HG02938 (cell line): ENCODE measurements around the gene CNNM1.

Experiments
- ATAC-seq: cut with Tn5 transposase; IDR thresholded peaks from one replicate; pipeline ENCODE4 v1.9.1; 2021; ENCODE audit warnings: mild to moderate bottlenecking, moderate library complexity; ENCODE audit not compliant: unreplicated experiment

Gene CNNM1

GRCh38 chr10:99337311-99337811 lies 8.2 kb downstream of the CNNM1 start:
- ATAC-seq: no peak

- ATAC-seq: no peak
These were observed 8.7 kb downstream of the CNNM1 start for GRCh38 chr10:99337901-99338300.

GRCh38 chr10:99339077-99339476 lies 9.9 kb downstream of the CNNM1 start:
- ATAC-seq: no peak

DNA sequence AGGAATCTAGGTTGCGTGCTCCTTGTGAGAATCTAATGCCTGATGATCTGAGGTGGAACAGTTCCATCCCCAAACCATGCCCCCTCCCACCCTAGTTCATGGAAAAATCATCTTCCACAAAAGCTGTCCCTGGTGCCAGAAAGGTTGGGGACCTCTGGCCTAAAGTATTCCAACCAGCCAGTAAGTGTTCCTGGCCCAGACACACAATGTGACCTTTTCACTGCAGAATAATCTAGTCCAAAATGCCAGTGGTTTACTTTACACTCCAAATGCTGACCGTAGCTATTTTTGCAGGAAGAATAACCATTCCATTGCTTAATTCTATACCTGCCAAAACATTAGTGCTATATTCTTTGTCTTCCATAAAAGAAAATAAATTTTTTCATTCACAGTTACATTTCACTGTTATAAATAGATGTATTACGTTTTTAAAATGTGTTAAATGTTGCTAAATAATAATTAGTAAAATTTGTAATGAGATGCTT lies 10.4 kb downstream of the CNNM1 start:
- ATAC-seq: no peak

GRCh38 chr10:99340650-99341049 lies 11.5 kb downstream of the CNNM1 start:
- ATAC-seq: no peak

DNA sequence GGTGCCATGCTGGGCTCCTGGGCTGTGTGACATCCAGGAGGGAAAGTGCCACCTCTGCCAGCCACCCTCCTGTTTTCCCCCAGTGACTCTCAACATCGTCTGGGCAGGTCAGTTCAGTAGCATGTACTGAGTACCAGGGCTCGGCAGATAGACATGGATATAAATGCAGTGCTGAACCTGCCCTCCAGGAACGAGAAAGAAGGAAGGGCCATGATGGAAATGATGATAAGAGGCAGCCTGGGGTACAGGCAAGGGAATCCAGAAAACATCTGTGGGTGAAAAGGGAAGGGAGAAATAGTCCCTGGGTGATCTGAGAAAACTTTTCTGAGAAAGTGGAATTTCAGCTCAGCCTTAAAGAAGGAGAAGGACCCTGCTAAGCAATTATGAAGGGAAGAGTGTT lies 12.1 kb downstream of the CNNM1 start:
- ATAC-seq: no peak

- no peak for ATAC-seq
These were observed 12.8 kb downstream of the CNNM1 start for GRCh38 chr10:99341860-99342490.

- ATAC-seq: no peak
These were observed 14.1 kb downstream of the CNNM1 start for GRCh38 chr10:99343262-99343661.

- no peak for ATAC-seq
These were observed 15.6 kb downstream of the CNNM1 start for GRCh38 chr10:99344715-99345114.

DNA sequence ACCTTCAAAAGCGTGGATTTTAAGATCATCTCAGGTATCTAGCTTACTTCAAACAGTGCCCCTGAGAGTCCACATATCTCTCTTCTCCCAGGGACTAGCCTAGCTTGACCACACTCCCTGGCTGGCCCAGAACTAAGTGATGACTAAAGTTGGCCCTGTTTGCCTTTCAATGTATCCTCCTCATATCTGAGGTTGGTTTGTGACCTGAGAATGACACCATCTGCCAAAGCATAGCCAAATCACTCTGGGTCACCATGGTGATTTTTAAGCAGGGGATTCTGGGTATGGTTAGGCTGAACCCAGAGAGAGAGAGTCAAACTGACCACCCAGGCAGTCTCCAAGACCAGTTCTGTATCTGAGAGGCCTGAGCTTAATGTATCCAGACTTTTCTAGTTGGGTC lies 16.2 kb downstream of the CNNM1 start:
- ATAC-seq: peak; percentile 60

DNA sequence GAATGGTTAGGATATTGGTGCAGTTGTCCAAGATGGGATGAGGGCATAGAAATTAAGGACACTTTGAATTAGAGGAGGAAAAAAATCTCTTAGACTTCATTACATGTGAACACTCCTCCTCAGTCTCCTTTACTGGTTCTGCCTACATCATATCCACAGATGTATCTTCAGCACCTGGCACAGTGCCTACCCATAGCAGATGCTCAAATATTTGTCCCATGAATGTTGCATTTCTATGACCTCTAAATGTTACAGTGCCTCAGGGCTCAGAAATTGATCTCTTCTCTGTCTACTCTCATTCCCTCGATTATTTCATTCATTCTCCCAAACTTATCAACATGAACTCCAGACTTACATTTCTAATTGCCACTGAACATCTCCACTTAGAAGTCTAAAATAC lies 17.1 kb downstream of the CNNM1 start:
- ATAC-seq: no peak

GRCh38 chr10:99347672-99348071 lies 18.5 kb downstream of the CNNM1 start:
- no peak for ATAC-seq

- ATAC-seq: no peak
These were observed 24.0 kb downstream of the CNNM1 start for GRCh38 chr10:99353182-99353581.

DNA sequence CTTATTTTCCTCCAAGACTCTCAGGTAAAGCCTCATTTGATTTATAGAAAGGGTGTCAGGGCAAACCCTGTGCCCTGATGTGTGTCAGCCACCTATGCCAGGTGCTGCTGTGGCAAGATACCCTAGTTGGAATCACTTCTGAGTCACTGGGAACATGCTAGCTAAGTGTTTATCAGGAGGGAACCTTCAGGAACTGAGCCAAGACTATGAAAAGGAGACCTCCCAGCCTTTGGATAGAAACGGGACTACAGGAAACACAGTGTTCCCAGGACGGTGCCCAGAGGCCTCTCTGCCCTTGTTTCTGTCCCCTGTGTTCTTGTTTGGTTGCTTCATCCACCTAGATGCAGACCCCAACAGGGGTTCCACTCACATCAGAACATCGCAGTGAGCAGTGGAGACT lies 28.5 kb downstream of the CNNM1 start:
- ATAC-seq: no peak

GRCh38 chr10:99358101-99358500 lies 28.9 kb downstream of the CNNM1 start:
- ATAC-seq: no peak

DNA sequence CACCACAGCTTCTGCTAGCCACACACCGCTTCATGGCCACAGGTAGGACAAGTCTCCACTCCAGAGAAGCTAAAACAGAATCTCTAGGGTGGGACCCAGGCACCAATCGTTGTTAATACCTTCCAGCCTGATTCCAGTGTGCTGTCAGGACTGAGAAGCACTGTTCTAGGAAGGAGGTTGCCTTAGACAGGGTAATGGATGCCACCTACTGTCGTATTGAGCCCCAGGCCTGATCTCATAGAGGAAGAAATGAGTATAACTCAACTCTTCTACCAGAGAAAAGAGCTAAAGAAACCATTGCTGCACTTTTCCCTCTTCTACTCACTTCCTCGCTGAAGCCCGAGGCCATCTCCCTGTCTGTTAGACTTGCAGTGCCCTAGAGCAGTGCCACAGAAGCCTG lies 31.8 kb downstream of the CNNM1 start:
- ATAC-seq: no peak

- ATAC-seq: no peak
These were observed 35.0 kb downstream of the CNNM1 start for GRCh38 chr10:99364125-99364524.

- ATAC-seq: no peak
These were observed 36.2 kb downstream of the CNNM1 start for GRCh38 chr10:99365311-99365710.

GRCh38 chr10:99365736-99366135 lies 36.6 kb downstream of the CNNM1 start:
- ATAC-seq: no peak

DNA sequence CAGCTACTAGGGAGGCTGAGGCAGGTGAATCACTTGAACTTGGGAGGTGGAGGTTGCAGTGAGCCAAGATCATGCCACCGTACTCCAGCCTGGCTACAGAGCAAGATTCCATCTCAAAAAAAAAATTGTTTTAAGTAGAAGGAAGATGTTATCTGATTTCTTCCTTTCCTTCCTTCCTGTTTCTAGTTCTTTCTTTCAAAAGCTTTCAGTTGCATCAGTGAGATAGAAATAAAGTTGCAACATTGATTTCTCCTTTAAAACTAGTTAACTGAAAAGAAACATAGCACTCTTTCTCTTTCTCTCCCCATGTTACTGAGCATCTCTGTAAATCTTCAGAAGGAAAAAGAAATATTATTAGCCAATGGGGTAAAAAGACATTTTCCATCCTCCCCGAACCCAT lies 37.5 kb downstream of the CNNM1 start:
- ATAC-seq: no peak

- no peak for ATAC-seq
These were observed 39.5 kb downstream of the CNNM1 start for GRCh38 chr10:99368646-99369045.

DNA sequence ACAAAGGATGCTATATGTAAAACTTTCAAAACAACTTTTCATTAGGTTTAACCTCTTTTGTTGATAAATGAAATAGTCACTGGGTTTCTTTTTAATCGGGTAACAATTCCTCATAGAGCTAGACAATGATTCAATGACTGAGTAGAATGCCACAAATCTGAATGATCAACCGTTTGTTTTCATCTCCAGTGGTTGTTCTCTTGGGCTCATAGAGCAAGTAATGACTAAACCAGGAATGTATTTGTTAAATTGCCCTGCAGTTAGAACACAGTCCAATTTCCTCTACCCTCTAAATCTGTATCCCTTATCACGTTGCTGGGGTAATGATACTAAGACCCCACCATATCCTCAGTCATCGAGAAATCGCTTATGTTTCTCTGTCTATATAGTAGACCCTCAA lies 40.0 kb downstream of the CNNM1 start:
- no peak for ATAC-seq

DNA sequence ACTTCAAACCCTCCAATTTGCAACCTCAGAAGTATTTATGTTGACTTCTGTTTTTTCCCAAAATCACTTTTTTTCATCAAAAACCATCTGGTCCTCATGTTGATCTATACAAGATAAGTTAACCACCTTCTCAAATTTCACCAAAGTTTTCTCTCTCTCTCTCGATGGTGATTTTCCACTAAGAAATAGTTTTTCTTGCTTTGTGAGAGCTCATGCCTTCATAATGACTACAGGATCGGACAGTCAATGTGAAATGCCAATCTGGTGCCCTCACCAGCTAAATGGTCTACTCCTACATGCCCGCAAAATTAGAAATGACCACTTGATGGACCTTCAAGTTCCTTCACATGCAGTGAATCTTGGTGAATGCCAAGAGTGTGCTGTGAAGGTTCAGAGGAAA lies 40.4 kb downstream of the CNNM1 start:
- ATAC-seq: no peak
